GM21423 (cell line): ENCODE data around the gene ACP2.

Experiments used
- ATAC-seq: cut with Tn5 transposase; IDR thresholded peaks from one replicate; pipeline ENCODE4 v1.9.1; 2021; ENCODE audit warnings: mild to moderate bottlenecking, moderate library complexity; ENCODE audit not compliant: unreplicated experiment

The ACP2 gene

GRCh38 chr11:47248664-47249377 is at the start of gene ACP2:
Gene ACP2 (minus strand): TSS chr11:47248814. CDS start chr11:47248789, 25 bp downstream.
- peak; percentile 91 for ATAC-seq

- no peak for ATAC-seq
Observed at GRCh38 chr11:47296045-47296444, 47.4 kb upstream of the ACP2 start.

- ATAC-seq: no peak
Observed at GRCh38 chr11:47295385-47295784, 46.8 kb upstream of the ACP2 start.

- no peak for ATAC-seq
Observed at GRCh38 chr11:47289856-47290255, 41.2 kb upstream of the ACP2 start.

GRCh38 chr11:47288066-47288465 is 39.5 kb upstream of the ACP2 start:
- ATAC-seq: no peak

GRCh38 chr11:47285969-47286770 is 37.6 kb upstream of the ACP2 start:
- ATAC-seq: no peak

GRCh38 chr11:47284151-47284550 is 35.5 kb upstream of the ACP2 start:
- ATAC-seq: no peak

GRCh38 chr11:47282462-47282861 is 33.8 kb upstream of the ACP2 start:
- no peak for ATAC-seq

GRCh38 chr11:47280860-47281259 is 32.2 kb upstream of the ACP2 start:
- ATAC-seq: no peak

GRCh38 chr11:47280099-47280498 is 31.5 kb upstream of the ACP2 start:
- no peak for ATAC-seq

- no peak for ATAC-seq
Observed at GRCh38 chr11:47278769-47279168, 30.2 kb upstream of the ACP2 start.

- ATAC-seq: no peak
Observed at GRCh38 chr11:47278058-47278457, 29.4 kb upstream of the ACP2 start.

- ATAC-seq: no peak
Observed at GRCh38 chr11:47276923-47277322, 28.3 kb upstream of the ACP2 start.

GRCh38 chr11:47274495-47275235 is 26.1 kb upstream of the ACP2 start:
- ATAC-seq: no peak

GRCh38 chr11:47272706-47273105 is 24.1 kb upstream of the ACP2 start:
- ATAC-seq: no peak

- ATAC-seq: no peak
Observed at GRCh38 chr11:47271961-47272661, 23.5 kb upstream of the ACP2 start.

GRCh38 chr11:47271328-47271727 is 22.7 kb upstream of the ACP2 start:
- no peak for ATAC-seq

- no peak for ATAC-seq
Observed at GRCh38 chr11:47270331-47271271, 22.0 kb upstream of the ACP2 start.

- peak; percentile 66 for ATAC-seq
Observed at GRCh38 chr11:47269829-47270305, 21.3 kb upstream of the ACP2 start, which contains the start of gene MADD. Gene MADD (plus strand): TSS chr11:47270133.
